GM12878 (cell line): ENCODE results near the gene KAZN. TPM values are rescaled to one million over a fixed set of nuclear protein-coding genes. Genes with fewer than 3 reads are reported as not detected.

Source experiments
- ATAC-seq: fragments of 200-7000 bp; cut with Tn5 transposase; 3 replicates; pipeline ENCODE4 v1.9.1; 2020; ENCODE audit warnings: mild to moderate bottlenecking, moderate library complexity
- BruUV-seq: library from RNA; stranded (reverse); fragments of 400-500 nt; replicated peaks from 2 replicates; lab custom pipeline; 2021; lab: Mats Ljungman, UMichigan
- CTCF ChIA-PET: fragments of 300-600 bp; sonication (Branson Sonifier 250); formaldehyde crosslinking; extraction: SDS; loops from one replicate; lab custom pipeline; 2021; ENCODE audit warnings: inconsistent platforms; lab: Yijun Ruan, JAX
- POLR2A ChIA-PET: fragments of 350-600 bp; formaldehyde crosslinking; extraction: SDS; loops from one replicate; lab custom pipeline; 2021; ENCODE audit warnings: inconsistent platforms; lab: Charles Lee
- RAD21 ChIA-PET: fragments of 300-600 bp; sonication (Branson Sonifier 250); formaldehyde crosslinking; loops from one replicate; lab custom pipeline; 2023; ENCODE audit warnings: antibody characterized with exemption; ENCODE audit not compliant: unreplicated experiment; lab: Charles Lee
- SMC1A ChIA-PET: fragments of 300-600 bp; sonication (Branson Sonifier 250); formaldehyde crosslinking; loops from one replicate; lab custom pipeline; 2023; ENCODE audit not compliant: unreplicated experiment, uncharacterized antibody; lab: Charles Lee
- DNase-seq: peaks from one replicate; pipeline ENCODE4 v3.0.0-alpha.2; 2011; ENCODE audit warnings: low read depth, low spot score
- FAIRE-seq: peaks from 3 replicates; lab custom pipeline; 2011; peaks lifted over from hg19 to GRCh38; lab: Jason Lieb, UNC
- H2AFZ ChIP-seq: 2 replicates; pipeline ENCODE4 v1.6.0; 2011; ENCODE audit warnings: low read depth, low read length, control low read depth; ENCODE audit not compliant: control insufficient read depth
- H3K27ac ChIP-seq: 2 replicates; pipeline ENCODE4 v1.5.1; 2011; ENCODE audit warnings: control low read depth; ENCODE audit not compliant: control insufficient read depth, insufficient read depth
- H3K27me3 ChIP-seq, 2 experiments: replicated peaks in 1 of 2; 2 replicates each; pipeline versions ENCODE4 v1.6.0 to v1.6.1; 2011; ENCODE audit warnings: low read length in 1 of 2; ENCODE audit not compliant: control insufficient read depth in 2 of 2, insufficient read depth in 2 of 2
- H3K36me3 ChIP-seq, 2 experiments: 2 replicates each; pipeline ENCODE4 v1.5.1; 2011; ENCODE audit warnings: low read length in 1 of 2; ENCODE audit not compliant: control insufficient read depth in 2 of 2, insufficient read depth in 2 of 2
- H3K4me1 ChIP-seq: 2 replicates; pipeline ENCODE4 v1.6.1; 2011; ENCODE audit warnings: mild to moderate bottlenecking, low read length, moderate library complexity, mixed read lengths; ENCODE audit not compliant: control insufficient read depth, insufficient read depth
- H3K4me2 ChIP-seq: 2 replicates; pipeline ENCODE4 v1.6.0; 2011; ENCODE audit warnings: control low read depth; ENCODE audit not compliant: control insufficient read depth, insufficient read depth
- H3K4me3 ChIP-seq: fragments of 200-600 bp; sonication (generic); 2 replicates; pipeline ENCODE4 v1.5.1; 2016
- H3K79me2 ChIP-seq: 2 replicates; pipeline ENCODE4 v1.6.0; 2011; ENCODE audit warnings: low read length; ENCODE audit not compliant: control insufficient read depth, insufficient read depth
- H3K9ac ChIP-seq: 2 replicates; pipeline ENCODE4 v1.8.0; 2011; ENCODE audit warnings: low read length, control low read depth, mixed read lengths; ENCODE audit not compliant: control insufficient read depth, insufficient read depth
- H3K9me3 ChIP-seq: replicated peaks from 3 replicates; pipeline ENCODE4 v1.5.1; 2011; ENCODE audit warnings: mild to moderate bottlenecking, low read length; ENCODE audit not compliant: control insufficient read depth, insufficient read depth
- H4K20me1 ChIP-seq: 2 replicates; pipeline ENCODE4 v1.6.0; 2011; ENCODE audit not compliant: control insufficient read depth, insufficient read depth
- BMI1 ChIP-seq: fragments of 450-650 bp; IDR thresholded peaks from 2 replicates; pipeline ENCODE4 v1.6.1; 2016; ENCODE audit warnings: mild to moderate bottlenecking, moderate library complexity, borderline replicate concordance
- HCFC1 ChIP-seq: fragments of 150-350 bp; IDR thresholded peaks from 2 replicates; pipeline ENCODE4 v1.6.1; 2014; ENCODE audit warnings: low read length
- JUND ChIP-seq: IDR thresholded peaks from 2 replicates; pipeline ENCODE4 v1.6.1; 2012; ENCODE audit warnings: low read depth, mild to moderate bottlenecking, low read length, improper control_type of control experiment, moderate library complexity
- MXI1 ChIP-seq: fragments of 150-350 bp; IDR thresholded peaks from 2 replicates; pipeline ENCODE4 v1.6.1; 2011; ENCODE audit warnings: low read depth, mild to moderate bottlenecking, inconsistent platforms, low read length, improper control_type of control experiment
- NFXL1 ChIP-seq: fragments of 450-650 bp; IDR thresholded peaks from 2 replicates; pipeline ENCODE4 v1.6.1; 2017; ENCODE audit warnings: antibody characterized with exemption, mild to moderate bottlenecking, borderline replicate concordance
- NFYB ChIP-seq: IDR thresholded peaks from 2 replicates; pipeline ENCODE4 v1.6.1; 2011; ENCODE audit warnings: low read depth, mild to moderate bottlenecking, low read length, improper control_type of control experiment, moderate library complexity; ENCODE audit not compliant: insufficient read depth
- PAX5 ChIP-seq: IDR thresholded peaks from 2 replicates; pipeline ENCODE4 v1.6.1; 2011; ENCODE audit warnings: low read depth, low read length, borderline replicate concordance
- POLR2AphosphoS2 ChIP-seq: IDR thresholded peaks from 2 replicates; pipeline ENCODE4 v1.6.1; 2011; ENCODE audit warnings: low read depth, mild to moderate bottlenecking, low read length, improper control_type of control experiment, moderate library complexity
- RAD51 ChIP-seq: fragments of 450-650 bp; IDR thresholded peaks from 2 replicates; pipeline ENCODE4 v1.6.1; 2016; ENCODE audit warnings: moderate library complexity, mild to moderate bottlenecking, inconsistent platforms
- RB1 ChIP-seq: fragments of 450-650 bp; formaldehyde crosslinking; IDR thresholded peaks from 2 replicates; pipeline ENCODE4 v1.6.1; 2017; ENCODE audit warnings: mild to moderate bottlenecking, borderline replicate concordance
- SP1 ChIP-seq: IDR thresholded peaks from one replicate; pipeline ENCODE4 v1.6.1; 2011; ENCODE audit warnings: low read depth, low read length
- TAF1 ChIP-seq: IDR thresholded peaks from 2 replicates; pipeline ENCODE4 v1.6.1; 2011; ENCODE audit warnings: mild to moderate bottlenecking, low read depth, low read length, borderline replicate concordance
- ZBED1 ChIP-seq: IDR thresholded peaks from 2 replicates; pipeline ENCODE4 v1.6.1; 2016; ENCODE audit warnings: borderline replicate concordance
- WGBS: methylation state at CpG from one replicate; pipeline ENCODE4 v1.1.6; 2016; ENCODE audit warnings: low lambda C conversion rate; ENCODE audit not compliant: insufficient replicate concordance, insufficient coverage; ENCODE audit errors: missing lambda C conversion rate; 5-methylcytosine and 5-hydroxymethylcytosine counted together
- in situ Hi-C: fragments of 300-500 bp; cut with MboI; formaldehyde crosslinking; loops from 9 replicates; pipeline ENCODE4 v1.14.3; 2018; ENCODE audit warnings: mixed read lengths
- intact Hi-C: fragments of 100-400 bp; cut with micrococcal nuclease; formaldehyde crosslinking; loops from one replicate; pipeline ENCODE4 v1.14.2; 2022; ENCODE audit not compliant: unreplicated experiment
- polyA plus RNA-seq, 11 experiments: library from polyadenylated mRNA; depleted of rRNA in 4 of 11; unstranded in 6 of 11; stranded (reverse) in 5 of 11; fragments of >200 nt; fragmentation: Nextera tagmentation in 4 of 11; fragmentation: Illumina TruSeq in 1 of 11; extraction: Ambion mirVana in 4 of 11; extraction: Trizol in 1 of 11; gene quantifications; 1 replicate in 1 of 11; 2 replicates in 10 of 11; pipeline versions ENCODE4 v1.2.1 to v1.2.3, GENCODE V29; 2011 to 2016; ENCODE audit warnings: inconsistent platforms in 2 of 11, missing spikeins in 2 of 11, low read depth in 1 of 11
- total RNA-seq, 4 experiments: library from RNA; depleted of rRNA in 3 of 4; stranded (reverse); fragments of >200 nt in 3 of 4; fragmentation: Illumina TruSeq in 1 of 4; extraction: Trizol in 1 of 4; gene quantifications; 2 replicates each; pipeline versions ENCODE4 v1.2.1 to v1.2.3, GENCODE V29; 2013 to 2021
- TF ChIP-seq, protein P1 (sequence below): fragments of 450-650 bp; formaldehyde crosslinking; IDR thresholded peaks from 2 replicates; pipeline ENCODE4 v1.4.0; 2022; ENCODE audit warnings: mild to moderate bottlenecking, moderate library complexity
- TF ChIP-seq, protein P2 (sequence below): IDR thresholded peaks from 2 replicates; pipeline ENCODE4 v1.6.1; 2011; ENCODE audit warnings: borderline replicate concordance, low read depth, mild to moderate bottlenecking, moderate library complexity, low read length; ENCODE audit not compliant: insufficient read depth, poor library complexity, severe bottlenecking
- TF ChIP-seq, protein P3 (sequence below): fragments of 450-650 bp; IDR thresholded peaks from 2 replicates; pipeline ENCODE4 v1.6.1; 2017; ENCODE audit warnings: mild to moderate bottlenecking, moderate library complexity

Gene KAZN
- total and polyA plus RNA-seq, 10 of the 15 experiments (the other 5 are each of a cell fraction or from before 2014, with no cell fraction given) = 0.72 to 4.0 (median 1.2) TPM

DNA sequence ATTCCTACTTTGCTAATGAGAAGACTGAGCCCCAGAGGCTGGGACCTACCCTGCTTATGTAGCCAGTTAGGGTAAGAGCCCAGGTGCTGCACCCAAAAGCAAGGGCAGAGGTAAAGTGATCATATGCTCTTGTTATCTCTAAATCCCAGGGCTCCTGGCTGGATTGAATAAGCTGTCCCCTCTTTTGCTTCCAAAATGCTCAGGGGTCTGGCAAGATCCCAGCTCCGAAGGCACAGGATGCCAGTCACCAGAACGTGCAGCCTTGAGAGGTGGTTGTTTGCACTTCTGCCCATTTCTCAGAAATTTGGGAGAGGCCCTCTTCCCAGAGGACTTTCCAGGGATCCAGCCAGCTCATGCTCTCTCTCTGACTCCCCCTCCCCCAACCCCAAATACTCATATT lies 412.7 kb downstream of the KAZN start:
- WGBS = 0% methylated on average over 2 of the region's 2 CpGs
- Histone ChIP-seq H3K36me3 (no peaks in the 10 kb centered on the region), H3K4me2 (no peak overlapping the region), H2AFZ (no peak overlapping the region), H4K20me1 (no peaks in the 10 kb centered on the region), H3K27me3 (no peaks in the 10 kb centered on the region), H3K27ac (no peak overlapping the region), H3K4me3 (no peak overlapping the region), H3K4me1 (no peaks in the 10 kb centered on the region), H3K79me2 (no peaks in the 10 kb centered on the region), H3K9ac (no peak overlapping the region), H3K9me3 (no peaks in the 10 kb centered on the region)
- ChIA-PET RAD21 (no interaction called here), CTCF (no interaction called here), SMC1A (no interaction called here), POLR2A (no interaction called here)
- no peak for DNase-seq
- BruUV-seq = no TSS peak
- in situ Hi-C loops = no loop called here
- no peak for ATAC-seq
- intact Hi-C loops = no loop called here
- FAIRE-seq = no peak
- TF ChIP-seq, protein P1, sequence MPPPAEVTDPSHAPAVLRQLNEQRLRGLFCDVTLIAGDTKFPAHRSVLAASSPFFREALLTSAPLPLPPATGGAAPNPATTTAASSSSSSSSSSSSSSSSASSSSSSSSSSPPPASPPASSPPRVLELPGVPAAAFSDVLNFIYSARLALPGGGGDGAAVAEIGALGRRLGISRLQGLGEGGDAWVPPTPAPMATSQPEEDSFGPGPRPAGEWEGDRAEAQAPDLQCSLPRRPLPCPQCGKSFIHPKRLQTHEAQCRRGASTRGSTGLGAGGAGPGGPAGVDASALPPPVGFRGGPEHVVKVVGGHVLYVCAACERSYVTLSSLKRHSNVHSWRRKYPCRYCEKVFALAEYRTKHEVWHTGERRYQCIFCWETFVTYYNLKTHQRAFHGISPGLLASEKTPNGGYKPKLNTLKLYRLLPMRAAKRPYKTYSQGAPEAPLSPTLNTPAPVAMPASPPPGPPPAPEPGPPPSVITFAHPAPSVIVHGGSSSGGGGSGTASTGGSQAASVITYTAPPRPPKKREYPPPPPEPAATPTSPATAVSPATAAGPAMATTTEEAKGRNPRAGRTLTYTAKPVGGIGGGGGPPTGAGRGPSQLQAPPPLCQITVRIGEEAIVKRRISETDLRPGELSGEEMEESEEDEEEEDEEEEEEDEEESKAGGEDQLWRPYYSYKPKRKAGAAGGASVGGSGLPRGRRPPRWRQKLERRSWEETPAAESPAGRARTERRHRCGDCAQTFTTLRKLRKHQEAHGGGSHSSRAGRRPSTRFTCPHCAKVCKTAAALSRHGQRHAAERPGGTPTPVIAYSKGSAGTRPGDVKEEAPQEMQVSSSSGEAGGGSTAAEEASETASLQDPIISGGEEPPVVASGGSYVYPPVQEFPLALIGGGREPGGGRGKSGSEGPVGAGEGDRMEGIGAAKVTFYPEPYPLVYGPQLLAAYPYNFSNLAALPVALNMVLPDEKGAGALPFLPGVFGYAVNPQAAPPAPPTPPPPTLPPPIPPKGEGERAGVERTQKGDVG (CRISPR knock-in tag) = no peak
- TF ChIP-seq PAX5 (no peak), RAD51 (no peak), SP1 (no peak), NFYB (no peak), JUND (no peak), RB1 (no peak), HCFC1 (no peak), ZBED1 (no peak), BMI1 (no peak), NFXL1 (no peak), POLR2AphosphoS2 (no peak), TAF1 (no peak), MXI1 (no peak)
- TF ChIP-seq, protein P2, sequence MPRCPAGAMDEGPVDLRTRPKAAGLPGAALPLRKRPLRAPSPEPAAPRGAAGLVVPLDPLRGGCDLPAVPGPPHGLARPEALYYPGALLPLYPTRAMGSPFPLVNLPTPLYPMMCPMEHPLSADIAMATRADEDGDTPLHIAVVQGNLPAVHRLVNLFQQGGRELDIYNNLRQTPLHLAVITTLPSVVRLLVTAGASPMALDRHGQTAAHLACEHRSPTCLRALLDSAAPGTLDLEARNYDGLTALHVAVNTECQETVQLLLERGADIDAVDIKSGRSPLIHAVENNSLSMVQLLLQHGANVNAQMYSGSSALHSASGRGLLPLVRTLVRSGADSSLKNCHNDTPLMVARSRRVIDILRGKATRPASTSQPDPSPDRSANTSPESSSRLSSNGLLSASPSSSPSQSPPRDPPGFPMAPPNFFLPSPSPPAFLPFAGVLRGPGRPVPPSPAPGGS = no peak
- TF ChIP-seq, protein P3, sequence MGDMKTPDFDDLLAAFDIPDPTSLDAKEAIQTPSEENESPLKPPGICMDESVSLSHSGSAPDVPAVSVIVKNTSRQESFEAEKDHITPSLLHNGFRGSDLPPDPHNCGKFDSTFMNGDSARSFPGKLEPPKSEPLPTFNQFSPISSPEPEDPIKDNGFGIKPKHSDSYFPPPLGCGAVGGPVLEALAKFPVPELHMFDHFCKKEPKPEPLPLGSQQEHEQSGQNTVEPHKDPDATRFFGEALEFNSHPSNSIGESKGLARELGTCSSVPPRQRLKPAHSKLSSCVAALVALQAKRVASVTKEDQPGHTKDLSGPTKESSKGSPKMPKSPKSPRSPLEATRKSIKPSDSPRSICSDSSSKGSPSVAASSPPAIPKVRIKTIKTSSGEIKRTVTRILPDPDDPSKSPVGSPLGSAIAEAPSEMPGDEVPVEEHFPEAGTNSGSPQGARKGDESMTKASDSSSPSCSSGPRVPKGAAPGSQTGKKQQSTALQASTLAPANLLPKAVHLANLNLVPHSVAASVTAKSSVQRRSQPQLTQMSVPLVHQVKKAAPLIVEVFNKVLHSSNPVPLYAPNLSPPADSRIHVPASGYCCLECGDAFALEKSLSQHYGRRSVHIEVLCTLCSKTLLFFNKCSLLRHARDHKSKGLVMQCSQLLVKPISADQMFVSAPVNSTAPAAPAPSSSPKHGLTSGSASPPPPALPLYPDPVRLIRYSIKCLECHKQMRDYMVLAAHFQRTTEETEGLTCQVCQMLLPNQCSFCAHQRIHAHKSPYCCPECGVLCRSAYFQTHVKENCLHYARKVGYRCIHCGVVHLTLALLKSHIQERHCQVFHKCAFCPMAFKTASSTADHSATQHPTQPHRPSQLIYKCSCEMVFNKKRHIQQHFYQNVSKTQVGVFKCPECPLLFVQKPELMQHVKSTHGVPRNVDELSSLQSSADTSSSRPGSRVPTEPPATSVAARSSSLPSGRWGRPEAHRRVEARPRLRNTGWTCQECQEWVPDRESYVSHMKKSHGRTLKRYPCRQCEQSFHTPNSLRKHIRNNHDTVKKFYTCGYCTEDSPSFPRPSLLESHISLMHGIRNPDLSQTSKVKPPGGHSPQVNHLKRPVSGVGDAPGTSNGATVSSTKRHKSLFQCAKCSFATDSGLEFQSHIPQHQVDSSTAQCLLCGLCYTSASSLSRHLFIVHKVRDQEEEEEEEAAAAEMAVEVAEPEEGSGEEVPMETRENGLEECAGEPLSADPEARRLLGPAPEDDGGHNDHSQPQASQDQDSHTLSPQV = no peak
